ENCODE measurements around the gene KBTBD7. TPM values are rescaled to one million over a fixed set of nuclear protein-coding genes. Genes with fewer than 3 reads are reported as not detected.

KBTBD7 gene
- total and polyA plus RNA-seq, 9 of the 15 experiments (the other 6 are each of a cell fraction or from before 2014, with no cell fraction given): 1.8 to 4.4 (median 3.3) TPM

DNA sequence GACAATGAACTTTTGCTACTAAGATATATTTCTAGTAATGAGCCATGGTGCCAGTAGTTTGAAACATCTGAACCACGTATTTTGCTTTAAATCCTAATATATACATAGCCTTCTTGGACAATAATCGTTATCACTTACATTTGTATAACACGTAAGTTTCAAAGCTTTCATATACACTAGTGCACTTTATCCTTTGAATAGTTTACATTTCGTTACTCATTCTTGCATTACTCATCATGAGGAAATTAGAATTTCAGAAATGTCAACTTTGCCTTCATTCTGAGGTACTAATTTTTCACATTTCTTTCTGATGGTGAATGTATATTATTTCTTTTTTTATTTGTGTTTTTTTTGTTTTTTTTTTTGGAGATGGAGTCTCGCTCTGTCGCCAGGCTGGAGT lies 5.8 kb downstream of the KBTBD7 start:
- no peak overlapping the region for H3K27ac ChIP-seq (ENCODE audit: extremely low read depth, low read depth, low read length)
- no peak overlapping the region for H3K4me3 ChIP-seq
- peaks cover 11% of the 10 kb centered on the region for H3K79me2 ChIP-seq (ENCODE audit: control insufficient read depth, insufficient read depth, low read length)
- intact Hi-C loops (cut with micrococcal nuclease) (no loop called here), in situ Hi-C loops (cut with MboI) (no loop called here)
- WGBS (ENCODE audit: insufficient coverage, low coverage, missing lambda C conversion rate): 84% methylated on average over 4 of the region's 6 CpGs
- ATAC-seq: no peak
- H4K20me1 ChIP-seq (replicated peaks; ENCODE audit: control insufficient read depth, insufficient read depth, low read length): no peaks in the 10 kb centered on the region
- DNase-seq (ENCODE audit: extremely low read depth in 1 of 4, low spot score in 3 of 4): no peak
- TF ChIP-seq RBM15 (IDR thresholded peaks at IDR 0.05; ENCODE audit: insufficient read depth, low read length) (no peak), ZNF830 (CRISPR knock-in tag; IDR thresholded peaks at IDR 0.05) (no peak), STAT5B (CRISPR knock-in tag; IDR thresholded peaks at IDR 0.05) (no peak), EP300 (IDR thresholded peaks at IDR 0.05; ENCODE audit: low read length) (no peak), CBX8 (IDR thresholded peaks at IDR 0.05; ENCODE audit: borderline replicate concordance, extremely low read depth, low read depth, low read length, poor library complexity, severe bottlenecking) (no peak), ZFX (CRISPR knock-in tag; IDR thresholded peaks at IDR 0.05) (no peak), NBN (IDR thresholded peaks at IDR 0.05; ENCODE audit: low read depth) (no peak), TAL1 (IDR thresholded peaks at IDR 0.05) (no peak), NELFE (IDR thresholded peaks at IDR 0.05; ENCODE audit: insufficient read depth, insufficient read length) (no peak), KAT7 (CRISPR knock-in tag; IDR thresholded peaks at IDR 0.05; ENCODE audit: borderline replicate concordance) (no peak), ARID2 (IDR thresholded peaks at IDR 0.05) (no peak), DNMT1 (IDR thresholded peaks at IDR 0.05) (no peak)
- no peaks in the 10 kb centered on the region for H3K9me1 ChIP-seq (ENCODE audit: control insufficient read depth, insufficient read depth, low read length)
- H3K36me3 ChIP-seq (ENCODE audit: control insufficient read depth, insufficient read depth, low read length): no peaks in the 10 kb centered on the region; the same call in 2 of the 3 replicates
- BruUV-seq (replicated peaks): no TSS peak
- ChIA-PET POLR2A (no interaction called here), CTCF (ENCODE audit: low intra/inter-chr PET ratio) (no interaction called here)
- no peak for FAIRE-seq
- peaks cover 3 to 4% of the 10 kb centered on the region in 2 experiments; a peak in 4 of 5 replicates for H3K4me1 ChIP-seq (replicated peaks in 1 of 2; ENCODE audit: control insufficient read depth in 2 of 2, insufficient read depth in 2 of 2, low read length in 2 of 2)
- no peak overlapping the region for H3K4me2 ChIP-seq (ENCODE audit: insufficient read depth, low read length)
- H3K27me3 ChIP-seq (ENCODE audit: control insufficient read depth in 2 of 2, insufficient read depth in 2 of 2, low read length in 2 of 2): no peaks in the 10 kb centered on the region
- H3K9me3 ChIP-seq (replicated peaks; ENCODE audit: control insufficient read depth, insufficient read depth, low read depth, low read length): no peaks in the 10 kb centered on the region
- no peak overlapping the region for H3K9ac ChIP-seq (ENCODE audit: insufficient read depth in 1 of 2, low read depth in 2 of 2, low read length in 2 of 2)
- no peak overlapping the region for H2AFZ ChIP-seq (ENCODE audit: low read depth, low read length)
